WTC11 (cell line): ENCODE data around the gene USF2. TPM values are rescaled to one million over a fixed set of nuclear protein-coding genes. Genes with fewer than 3 reads are reported as not detected.

Experiments used
- ATAC-seq: fragments of 200-7000 bp; cut with Tn5 transposase; 2 replicates; pipeline ENCODE4 v1.10.0; 2021; ENCODE audit warnings: mild to moderate bottlenecking, moderate library complexity
- CTCF ChIA-PET: fragments of 300-600 bp; sonication (Branson Sonifier 250); formaldehyde crosslinking; loops from one replicate; lab custom pipeline; 2021; ENCODE audit warnings: antibody characterized with exemption; lab: Charles Lee
- POLR2A ChIA-PET: fragments of 350-600 bp; sonication (Branson Sonifier 250); formaldehyde crosslinking; loops from one replicate; lab custom pipeline; 2021; ENCODE audit warnings: antibody characterized with exemption; lab: Charles Lee
- DNase-seq: peaks from one replicate; pipeline ENCODE4 v3.0.0; 2021; ENCODE audit warnings: low spot score
- H3K27ac Mint-ChIP-seq: 2 replicates; pipeline ENCODE4 v1.8.0; 2021; ENCODE audit warnings: mixed read lengths
- H3K27me3 Mint-ChIP-seq: 2 replicates; pipeline ENCODE4 v1.8.0; 2021; ENCODE audit warnings: low read depth, mild to moderate bottlenecking, moderate library complexity, mixed read lengths
- H3K36me3 Mint-ChIP-seq: 2 replicates; pipeline ENCODE4 v1.8.0; 2021; ENCODE audit warnings: mixed read lengths
- H3K4me1 Mint-ChIP-seq: 2 replicates; pipeline ENCODE4 v1.8.0; 2022; ENCODE audit warnings: mixed read lengths
- H3K4me3 Mint-ChIP-seq: 2 replicates; pipeline ENCODE4 v1.8.0; 2021; ENCODE audit warnings: mild to moderate bottlenecking, moderate library complexity, mixed read lengths
- H3K9me3 Mint-ChIP-seq: 2 replicates; pipeline ENCODE4 v1.8.0; 2021; ENCODE audit warnings: mixed read lengths
- ATF3 ChIP-seq: sonication (generic); formaldehyde crosslinking; conservative IDR thresholded peaks from 2 replicates; pipeline ENCODE4 v1.8.1; 2022; ENCODE audit warnings: mild to moderate bottlenecking, missing genetic modification reagents
- CREM ChIP-seq: sonication (generic); formaldehyde crosslinking; IDR thresholded peaks from 2 replicates; pipeline ENCODE4 v1.8.1; 2022; ENCODE audit warnings: mild to moderate bottlenecking, missing genetic modification reagents, moderate library complexity
- E2F1 ChIP-seq: sonication (generic); formaldehyde crosslinking; IDR thresholded peaks from 2 replicates; pipeline ENCODE4 v1.8.0; 2022; ENCODE audit warnings: mild to moderate bottlenecking, missing genetic modification reagents
- ELF4 ChIP-seq: sonication (generic); formaldehyde crosslinking; IDR thresholded peaks from 2 replicates; pipeline ENCODE4 v1.8.1; 2022; ENCODE audit warnings: low read depth, mild to moderate bottlenecking, moderate library complexity, missing genetic modification reagents
- ERG ChIP-seq: fragments of 250-450 bp; sonication (Bioruptor Pico); IDR thresholded peaks from 2 replicates; pipeline ENCODE4 v1.8.0; 2021; ENCODE audit warnings: mild to moderate bottlenecking
- FOXP1 ChIP-seq: sonication (generic); formaldehyde crosslinking; IDR thresholded peaks from 2 replicates; pipeline ENCODE4 v1.8.0; 2022; ENCODE audit warnings: missing genetic modification reagents, mild to moderate bottlenecking, moderate library complexity, borderline replicate concordance
- GTF2I ChIP-seq: fragments of 250-450 bp; sonication (Bioruptor Pico); conservative IDR thresholded peaks from 2 replicates; pipeline ENCODE4 v1.4.0; 2021; ENCODE audit warnings: mild to moderate bottlenecking
- HMGA2 ChIP-seq: fragments of 250-450 bp; sonication (Bioruptor Pico); IDR thresholded peaks from 2 replicates; pipeline ENCODE4 v1.4.0; 2021; ENCODE audit warnings: mild to moderate bottlenecking, moderate library complexity
- MLX ChIP-seq: sonication (generic); formaldehyde crosslinking; IDR thresholded peaks from 2 replicates; pipeline ENCODE4 v1.8.1; 2023; ENCODE audit warnings: mild to moderate bottlenecking, missing genetic modification reagents, moderate library complexity
- MYBL2 ChIP-seq: sonication (generic); formaldehyde crosslinking; IDR thresholded peaks from 2 replicates; pipeline ENCODE4 v1.8.1; 2023; ENCODE audit warnings: mild to moderate bottlenecking, moderate library complexity, missing genetic modification reagents
- NFE2L1 ChIP-seq: sonication (generic); formaldehyde crosslinking; IDR thresholded peaks from 2 replicates; pipeline ENCODE4 v1.8.1; 2023; ENCODE audit warnings: missing genetic modification reagents
- NFYB ChIP-seq: sonication (generic); formaldehyde crosslinking; conservative IDR thresholded peaks from 2 replicates; pipeline ENCODE4 v1.8.0; 2022; ENCODE audit warnings: low read depth, missing genetic modification reagents
- NR3C1 ChIP-seq: sonication (generic); formaldehyde crosslinking; conservative IDR thresholded peaks from 2 replicates; pipeline ENCODE4 v1.8.1; 2023; ENCODE audit warnings: low read depth, mild to moderate bottlenecking, missing genetic modification reagents
- RELA ChIP-seq: sonication (generic); formaldehyde crosslinking; IDR thresholded peaks from 2 replicates; pipeline ENCODE4 v1.8.1; 2022; ENCODE audit warnings: missing genetic modification reagents, mild to moderate bottlenecking, borderline replicate concordance
- SMAD3 ChIP-seq: sonication (generic); formaldehyde crosslinking; IDR thresholded peaks from 2 replicates; pipeline ENCODE4 v1.8.0; 2022; ENCODE audit warnings: missing genetic modification reagents, mild to moderate bottlenecking, borderline replicate concordance
- TEAD1 ChIP-seq: sonication (generic); formaldehyde crosslinking; IDR thresholded peaks from 2 replicates; pipeline ENCODE4 v1.8.0; 2022; ENCODE audit warnings: mild to moderate bottlenecking, missing genetic modification reagents
- ZMAT4 ChIP-seq: fragments of 250-450 bp; sonication (Bioruptor Pico); IDR thresholded peaks from 2 replicates; pipeline ENCODE4 v1.9.0; 2021; ENCODE audit warnings: mild to moderate bottlenecking
- ZNF121 ChIP-seq: sonication (generic); formaldehyde crosslinking; IDR thresholded peaks from 2 replicates; pipeline ENCODE4 v1.8.0; 2023; ENCODE audit warnings: missing genetic modification reagents
- ZNF232 ChIP-seq: sonication (generic); formaldehyde crosslinking; IDR thresholded peaks from 2 replicates; pipeline ENCODE4 v1.8.0; 2022; ENCODE audit warnings: mild to moderate bottlenecking, missing genetic modification reagents
- ZNF263 ChIP-seq: sonication (generic); formaldehyde crosslinking; IDR thresholded peaks from 2 replicates; pipeline ENCODE4 v1.8.1; 2022; ENCODE audit warnings: low read depth, mild to moderate bottlenecking, moderate library complexity, missing genetic modification reagents
- total RNA-seq: library from RNA; stranded (reverse); gene quantifications from 3 replicates; pipeline ENCODE4 v1.2.3, GENCODE V29; 2021
- TF ChIP-seq, protein P1 (sequence below): sonication (generic); formaldehyde crosslinking; IDR thresholded peaks from 2 replicates; pipeline ENCODE4 v1.8.0; 2022; ENCODE audit warnings: mild to moderate bottlenecking, missing genetic modification reagents
- TF ChIP-seq, protein P2 (sequence below): sonication (generic); formaldehyde crosslinking; IDR thresholded peaks from 2 replicates; pipeline ENCODE4 v1.8.0; 2022; ENCODE audit warnings: mild to moderate bottlenecking, missing genetic modification reagents
- TF ChIP-seq, protein P3 (sequence below): sonication (generic); formaldehyde crosslinking; IDR thresholded peaks from 2 replicates; pipeline ENCODE4 v1.8.1; 2022; ENCODE audit warnings: low read depth, mild to moderate bottlenecking, moderate library complexity, missing genetic modification reagents, borderline replicate concordance
- TF ChIP-seq, protein P4 (sequence below): sonication (generic); formaldehyde crosslinking; IDR thresholded peaks from 2 replicates; pipeline ENCODE4 v1.8.1; 2022; ENCODE audit warnings: mild to moderate bottlenecking, moderate library complexity, missing genetic modification reagents
- TF ChIP-seq, protein P5 (sequence below): sonication (generic); formaldehyde crosslinking; conservative IDR thresholded peaks from 2 replicates; pipeline ENCODE4 v1.8.1; 2023; ENCODE audit warnings: mild to moderate bottlenecking, low read depth, missing genetic modification reagents, moderate library complexity
- TF ChIP-seq, protein P6 (sequence below): sonication (generic); formaldehyde crosslinking; IDR thresholded peaks from 2 replicates; pipeline ENCODE4 v1.8.0; 2023; ENCODE audit warnings: missing genetic modification reagents

USF2 gene
- total RNA-seq, 1 experiment from 2014 or later = 109 TPM

- CTCF ChIA-PET = interaction anchor here (1.0 kb wide), 1 partner anchor 42 kb away, joined by 3 read pairs; no protein-coding TSS in a partner anchor
- peaks cover 38% of the 10 kb centered on the region for H3K4me1 Mint-ChIP-seq
- H3K27me3 Mint-ChIP-seq = no peaks in the 10 kb centered on the region
- H3K9me3 Mint-ChIP-seq = no peaks in the 10 kb centered on the region
- peak overlapping the region; percentile 100 for H3K27ac Mint-ChIP-seq
- POLR2A ChIA-PET = interaction anchor here (1.0 kb wide), 1 partner anchor 107 kb away, joined by 3 read pairs; no protein-coding TSS in a partner anchor
- ATAC-seq (peak; percentile 79), DNase-seq (peak; percentile 96)
- H3K4me3 Mint-ChIP-seq = peak overlapping the region; percentile 98
- peaks cover 35% of the 10 kb centered on the region for H3K36me3 Mint-ChIP-seq
- TF ChIP-seq, protein P1, sequence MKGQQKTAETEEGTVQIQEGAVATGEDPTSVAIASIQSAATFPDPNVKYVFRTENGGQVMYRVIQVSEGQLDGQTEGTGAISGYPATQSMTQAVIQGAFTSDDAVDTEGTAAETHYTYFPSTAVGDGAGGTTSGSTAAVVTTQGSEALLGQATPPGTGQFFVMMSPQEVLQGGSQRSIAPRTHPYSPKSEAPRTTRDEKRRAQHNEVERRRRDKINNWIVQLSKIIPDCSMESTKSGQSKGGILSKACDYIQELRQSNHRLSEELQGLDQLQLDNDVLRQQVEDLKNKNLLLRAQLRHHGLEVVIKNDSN (CRISPR knock-in tag) = no peak
- TF ChIP-seq ZNF121 (CRISPR knock-in tag) = peak; percentile 61; the same call in 1 of the 2 replicates
- TF ChIP-seq MLX (CRISPR knock-in tag) = no peak
- no peak for TF ChIP-seq ZMAT4
- TF ChIP-seq MYBL2 = peak; percentile 15; the same call in 1 of the 2 replicates
- TF ChIP-seq TEAD1 (CRISPR knock-in tag) = peak; percentile 41; the same call in 1 of the 2 replicates
- no peak for TF ChIP-seq HMGA2
- TF ChIP-seq CREM (CRISPR knock-in tag) = no peak
- no peak for TF ChIP-seq NFYB (CRISPR knock-in tag)
- no peak for TF ChIP-seq ELF4 (CRISPR knock-in tag)
- no peak for TF ChIP-seq NFE2L1 (CRISPR knock-in tag)
- no peak for TF ChIP-seq E2F1 (CRISPR knock-in tag)
- TF ChIP-seq ZNF232 (CRISPR knock-in tag) = 0 out of 2 replicates have a peak, but pooled peaks have one; percentile 58
- TF ChIP-seq, protein P2, sequence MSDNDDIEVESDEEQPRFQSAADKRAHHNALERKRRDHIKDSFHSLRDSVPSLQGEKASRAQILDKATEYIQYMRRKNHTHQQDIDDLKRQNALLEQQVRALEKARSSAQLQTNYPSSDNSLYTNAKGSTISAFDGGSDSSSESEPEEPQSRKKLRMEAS (CRISPR knock-in tag) = 0 out of 2 replicates have a peak, but pooled peaks have one; percentile 29
- no peak for TF ChIP-seq ZNF263 (CRISPR knock-in tag)
- TF ChIP-seq, protein P3, sequence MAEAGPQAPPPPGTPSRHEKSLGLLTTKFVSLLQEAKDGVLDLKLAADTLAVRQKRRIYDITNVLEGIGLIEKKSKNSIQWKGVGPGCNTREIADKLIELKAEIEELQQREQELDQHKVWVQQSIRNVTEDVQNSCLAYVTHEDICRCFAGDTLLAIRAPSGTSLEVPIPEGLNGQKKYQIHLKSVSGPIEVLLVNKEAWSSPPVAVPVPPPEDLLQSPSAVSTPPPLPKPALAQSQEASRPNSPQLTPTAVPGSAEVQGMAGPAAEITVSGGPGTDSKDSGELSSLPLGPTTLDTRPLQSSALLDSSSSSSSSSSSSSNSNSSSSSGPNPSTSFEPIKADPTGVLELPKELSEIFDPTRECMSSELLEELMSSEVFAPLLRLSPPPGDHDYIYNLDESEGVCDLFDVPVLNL = no peak
- TF ChIP-seq, protein P4, sequence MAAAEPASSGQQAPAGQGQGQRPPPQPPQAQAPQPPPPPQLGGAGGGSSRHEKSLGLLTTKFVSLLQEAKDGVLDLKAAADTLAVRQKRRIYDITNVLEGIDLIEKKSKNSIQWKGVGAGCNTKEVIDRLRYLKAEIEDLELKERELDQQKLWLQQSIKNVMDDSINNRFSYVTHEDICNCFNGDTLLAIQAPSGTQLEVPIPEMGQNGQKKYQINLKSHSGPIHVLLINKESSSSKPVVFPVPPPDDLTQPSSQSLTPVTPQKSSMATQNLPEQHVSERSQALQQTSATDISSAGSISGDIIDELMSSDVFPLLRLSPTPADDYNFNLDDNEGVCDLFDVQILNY (CRISPR knock-in tag) = no peak
- 0 out of 2 replicates have a peak, but pooled peaks have one; percentile 53 for TF ChIP-seq SMAD3 (CRISPR knock-in tag)
- TF ChIP-seq, protein P5, sequence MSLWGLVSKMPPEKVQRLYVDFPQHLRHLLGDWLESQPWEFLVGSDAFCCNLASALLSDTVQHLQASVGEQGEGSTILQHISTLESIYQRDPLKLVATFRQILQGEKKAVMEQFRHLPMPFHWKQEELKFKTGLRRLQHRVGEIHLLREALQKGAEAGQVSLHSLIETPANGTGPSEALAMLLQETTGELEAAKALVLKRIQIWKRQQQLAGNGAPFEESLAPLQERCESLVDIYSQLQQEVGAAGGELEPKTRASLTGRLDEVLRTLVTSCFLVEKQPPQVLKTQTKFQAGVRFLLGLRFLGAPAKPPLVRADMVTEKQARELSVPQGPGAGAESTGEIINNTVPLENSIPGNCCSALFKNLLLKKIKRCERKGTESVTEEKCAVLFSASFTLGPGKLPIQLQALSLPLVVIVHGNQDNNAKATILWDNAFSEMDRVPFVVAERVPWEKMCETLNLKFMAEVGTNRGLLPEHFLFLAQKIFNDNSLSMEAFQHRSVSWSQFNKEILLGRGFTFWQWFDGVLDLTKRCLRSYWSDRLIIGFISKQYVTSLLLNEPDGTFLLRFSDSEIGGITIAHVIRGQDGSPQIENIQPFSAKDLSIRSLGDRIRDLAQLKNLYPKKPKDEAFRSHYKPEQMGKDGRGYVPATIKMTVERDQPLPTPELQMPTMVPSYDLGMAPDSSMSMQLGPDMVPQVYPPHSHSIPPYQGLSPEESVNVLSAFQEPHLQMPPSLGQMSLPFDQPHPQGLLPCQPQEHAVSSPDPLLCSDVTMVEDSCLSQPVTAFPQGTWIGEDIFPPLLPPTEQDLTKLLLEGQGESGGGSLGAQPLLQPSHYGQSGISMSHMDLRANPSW (CRISPR knock-in tag) = no peak
- TF ChIP-seq ATF3 (CRISPR knock-in tag) = no peak
- TF ChIP-seq, protein P6, sequence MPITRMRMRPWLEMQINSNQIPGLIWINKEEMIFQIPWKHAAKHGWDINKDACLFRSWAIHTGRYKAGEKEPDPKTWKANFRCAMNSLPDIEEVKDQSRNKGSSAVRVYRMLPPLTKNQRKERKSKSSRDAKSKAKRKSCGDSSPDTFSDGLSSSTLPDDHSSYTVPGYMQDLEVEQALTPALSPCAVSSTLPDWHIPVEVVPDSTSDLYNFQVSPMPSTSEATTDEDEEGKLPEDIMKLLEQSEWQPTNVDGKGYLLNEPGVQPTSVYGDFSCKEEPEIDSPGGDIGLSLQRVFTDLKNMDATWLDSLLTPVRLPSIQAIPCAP (CRISPR knock-in tag) = no peak
- no peak for TF ChIP-seq NR3C1 (CRISPR knock-in tag)
- peak; percentile 97 for TF ChIP-seq GTF2I (CRISPR knock-in tag)
- TF ChIP-seq FOXP1 (CRISPR knock-in tag) = no peak
- no peak for TF ChIP-seq RELA (CRISPR knock-in tag)
- TF ChIP-seq ERG (CRISPR knock-in tag) = peak; percentile 55; the same call in 1 of the 2 replicates
Measured at GRCh38 chr19:35247526-35248309, 21.0 kb upstream of the USF2 start.
